Posterior cingulate gyrus (tissue), 11 donors: ENCODE data around the gene SACS.

Source experiments
- DNase-seq, 10 donors: peaks; one replicate each; pipeline versions ENCODE4 v3.0.0 to v3.0.0-alpha.2; 2020 to 2021; ENCODE audit warnings: mixed read lengths in 3 of 10
- intact Hi-C: fragments of 100-400 bp; cut with DNase I; formaldehyde crosslinking; loops from one replicate; pipeline ENCODE4 v1.15.1; 2023

The SACS gene

GRCh38 chr13:23375001-23375971 lies 58.2 kb downstream of the SACS start:
- peak; percentile 93 to 100 (median 98) for DNase-seq
- intact Hi-C loops = loop anchor here (1.0 to 5.0 kb wide), 2 partner anchors 57 to 91 kb away; partner anchors contain the start of gene SACS

- no peak for DNase-seq
- intact Hi-C loops = no loop called here
Observed at GRCh38 chr13:23372264-23372906, 61.1 kb downstream of the SACS start.

- no peak for DNase-seq
- intact Hi-C loops = no loop called here
Observed at GRCh38 chr13:23367907-23368306, 65.6 kb downstream of the SACS start.

GRCh38 chr13:23365652-23366051 lies 67.8 kb downstream of the SACS start:
- DNase-seq = no peak
- intact Hi-C loops = no loop called here

- intact Hi-C loops = no loop called here
- DNase-seq = no peak
Observed at GRCh38 chr13:23359882-23360281, 73.6 kb downstream of the SACS start.

- DNase-seq = no peak
- intact Hi-C loops = no loop called here
Observed at GRCh38 chr13:23357349-23357748, 76.2 kb downstream of the SACS start.

- intact Hi-C loops = loop anchor here (1.0 kb wide), 1 partner anchor 14 kb away; no protein-coding TSS in a partner anchor
- no peak for DNase-seq
Observed at GRCh38 chr13:23356368-23356767, 77.1 kb downstream of the SACS start.

GRCh38 chr13:23354520-23354919 lies 79.0 kb downstream of the SACS start:
- DNase-seq = no peak
- intact Hi-C loops = no loop called here

- DNase-seq = no peak
- intact Hi-C loops = no loop called here
Observed at GRCh38 chr13:23352161-23352560, 81.3 kb downstream of the SACS start.

- DNase-seq = no peak
Observed at GRCh38 chr13:23350009-23350408, 83.5 kb downstream of the SACS start.

GRCh38 chr13:23349161-23349897 lies 84.2 kb downstream of the SACS start:
- intact Hi-C loops = no loop called here
- DNase-seq = no peak

More at GRCh38 chr13:23350009-23350408, 83.5 kb downstream of the SACS start:
- intact Hi-C loops = no loop called here

GRCh38 chr13:23348262-23349127 lies 85.0 kb downstream of the SACS start:
- intact Hi-C loops = no loop called here
- peak in 1 of 10 donors; percentile 45 for DNase-seq

GRCh38 chr13:23347601-23348000 lies 85.9 kb downstream of the SACS start:
- intact Hi-C loops = no loop called here
- no peak for DNase-seq

- no peak for DNase-seq
- intact Hi-C loops = no loop called here
Observed at GRCh38 chr13:23344931-23345595, 88.4 kb downstream of the SACS start.

- intact Hi-C loops = no loop called here
- DNase-seq = no peak
Observed at GRCh38 chr13:23339225-23339624, 94.3 kb downstream of the SACS start.

GRCh38 chr13:23330356-23330755 lies 103.1 kb downstream of the SACS start:
- DNase-seq = no peak
- intact Hi-C loops = no loop called here

- intact Hi-C loops = no loop called here
- no peak for DNase-seq
Observed at GRCh38 chr13:23325191-23325590, 108.3 kb downstream of the SACS start.

GRCh38 chr13:23323946-23324709 lies 109.4 kb downstream of the SACS start:
- DNase-seq = peak in 5 of 10 donors; percentile 23 to 85 (median 72)
- intact Hi-C loops = no loop called here
